Activated CD8-positive, alpha-beta memory T cell treated with anti-CD3 and anti-CD28 coated beads, Interleukin-2, amount 50 U/mL, for 4 hours (primary cell): Measurements from ENCODE around the gene MED27.
"Not testable (repeated sequence)": the region's sequence is repeated elsewhere in the genome, so short reads cannot be mapped to it uniquely, and the experiment has no call there.

Source experiments
- DNase-seq: peaks from one replicate; pipeline ENCODE4 v3.0.0-alpha.2; 2020

MED27 gene

GRCh38 chr9:132012704-132013357 lies 66.8 kb downstream of the MED27 start:
- DNase-seq = no peak

GRCh38 chr9:132011896-132012295 lies 67.8 kb downstream of the MED27 start:
- DNase-seq = no peak

DNA sequence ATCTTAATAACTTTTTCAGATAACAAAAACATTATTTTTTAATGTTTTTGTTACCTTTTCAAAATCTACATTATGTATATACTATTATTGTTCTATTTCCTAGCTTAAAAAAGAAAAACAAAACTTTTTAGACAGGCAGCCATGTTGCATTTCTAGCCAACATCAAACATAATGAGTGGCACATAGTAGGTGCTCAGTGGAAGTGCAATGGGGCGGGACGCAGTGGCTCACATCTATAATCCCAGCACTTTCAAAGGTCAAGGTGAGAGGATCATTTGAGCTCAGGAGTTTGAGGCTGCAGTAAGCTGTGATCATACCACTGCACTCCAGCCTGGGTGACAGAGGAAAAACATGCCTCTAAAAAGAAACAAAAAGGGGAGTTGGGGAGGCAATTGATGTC lies 68.4 kb downstream of the MED27 start:
- DNase-seq = no peak

- DNase-seq = not testable (repeated sequence)
Observed at GRCh38 chr9:132010201-132010600, 69.5 kb downstream of the MED27 start.

- DNase-seq = no peak
Observed at GRCh38 chr9:132008855-132009812, 70.5 kb downstream of the MED27 start.

DNA sequence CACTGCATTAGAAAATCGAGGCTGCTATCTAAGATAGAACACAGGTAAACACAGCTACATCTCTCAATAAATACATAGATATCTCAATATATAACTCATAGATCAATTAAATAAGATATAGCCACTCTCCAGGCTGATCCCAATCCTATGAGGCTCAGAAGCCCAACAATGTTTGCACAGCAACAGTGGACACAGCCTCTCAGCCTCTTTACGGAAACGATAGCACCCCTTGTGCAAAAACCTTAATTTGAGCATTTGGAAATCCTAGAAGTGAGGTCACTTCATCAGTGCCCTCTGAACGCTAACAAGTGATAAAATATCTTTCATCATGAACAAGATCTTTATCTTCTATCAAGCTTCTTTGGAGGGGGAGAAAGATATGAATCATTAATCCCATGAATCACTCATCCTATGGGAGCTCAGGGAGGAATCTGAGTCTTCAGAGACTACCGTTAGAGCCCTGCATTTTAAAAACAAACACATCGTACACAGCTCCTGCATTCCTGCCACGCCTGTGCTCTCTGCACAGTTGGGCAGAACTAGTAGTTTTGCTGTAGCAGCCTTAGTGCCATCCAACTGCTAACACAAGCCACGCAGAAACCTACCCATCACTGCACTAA lies 71.4 kb downstream of the MED27 start:
- no peak for DNase-seq

GRCh38 chr9:132007371-132008025 lies 72.2 kb downstream of the MED27 start:
- DNase-seq = no peak

- DNase-seq = no peak
Observed at GRCh38 chr9:132006677-132007370, 72.8 kb downstream of the MED27 start.

GRCh38 chr9:132005899-132006298 lies 73.8 kb downstream of the MED27 start:
- no peak for DNase-seq

GRCh38 chr9:132004323-132004722 lies 75.3 kb downstream of the MED27 start:
- no peak for DNase-seq

- DNase-seq = no peak
Observed at GRCh38 chr9:132003896-132004295, 75.8 kb downstream of the MED27 start.

- DNase-seq = no peak
Observed at GRCh38 chr9:132003319-132003704, 76.4 kb downstream of the MED27 start.

GRCh38 chr9:132002643-132003318 lies 76.9 kb downstream of the MED27 start:
- DNase-seq = no peak

DNA sequence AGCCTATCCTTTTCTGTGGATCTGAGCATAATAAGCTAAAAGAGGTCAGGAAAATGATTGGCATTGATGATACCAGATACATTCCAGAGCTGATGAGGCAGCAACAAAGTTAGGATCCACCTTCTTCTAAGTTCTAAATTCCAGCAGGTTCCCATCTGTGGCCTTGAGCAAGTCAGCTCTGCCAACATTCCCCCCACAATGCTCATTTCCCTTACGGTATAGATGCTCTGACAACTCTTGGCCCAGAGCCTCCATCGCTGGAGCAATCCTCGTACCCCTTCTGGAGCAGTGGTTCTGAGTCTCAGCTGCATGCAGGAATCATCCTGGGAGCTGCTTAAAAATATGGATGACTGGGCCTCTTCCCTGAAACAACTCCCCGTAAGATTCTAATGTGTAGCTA lies 78.1 kb downstream of the MED27 start:
- no peak for DNase-seq

DNA sequence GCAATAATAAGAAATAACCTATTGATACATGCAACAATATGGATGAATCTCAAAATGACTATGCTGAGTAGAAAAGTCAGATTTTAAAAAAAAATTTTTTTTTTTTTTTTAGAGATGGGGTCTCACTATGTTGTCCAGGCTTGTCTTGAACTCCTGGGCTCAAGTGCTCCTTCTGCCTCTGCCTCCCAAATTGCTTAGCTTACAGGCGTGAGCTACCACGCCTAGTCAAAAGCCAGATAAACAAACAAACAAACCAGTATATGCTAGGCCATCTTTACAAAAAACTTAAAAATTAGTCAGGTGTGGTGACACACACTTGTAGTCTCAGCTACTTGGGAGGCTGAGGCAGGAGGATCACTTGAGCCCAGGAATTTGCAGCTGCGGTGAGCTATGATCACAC lies 79.0 kb downstream of the MED27 start:
- no peak for DNase-seq

- no peak for DNase-seq
Observed at GRCh38 chr9:131999692-132000551, 79.7 kb downstream of the MED27 start.

- DNase-seq = no peak
Observed at GRCh38 chr9:131997779-131998178, 81.9 kb downstream of the MED27 start.

GRCh38 chr9:131997076-131997475 lies 82.6 kb downstream of the MED27 start:
- no peak for DNase-seq

DNA sequence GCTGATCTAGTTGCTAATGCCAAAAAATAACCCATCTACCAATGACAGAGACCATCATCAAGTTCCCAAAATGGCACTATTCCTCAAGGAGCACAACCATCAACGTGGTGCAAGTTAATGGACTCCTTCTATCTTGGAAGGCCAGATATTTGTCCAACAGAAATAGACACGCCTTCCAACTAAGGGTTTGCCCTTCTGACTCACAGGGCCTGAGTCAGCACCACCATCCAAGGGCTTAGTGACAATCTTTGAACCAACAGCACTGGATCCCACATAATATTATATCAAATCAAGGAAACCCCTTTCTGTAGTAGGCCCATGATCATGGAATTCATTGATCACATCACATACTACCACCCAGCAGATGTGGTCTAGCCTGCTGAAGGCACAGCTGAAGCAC lies 84.3 kb downstream of the MED27 start:
- no peak for DNase-seq

GRCh38 chr9:131994364-131995125 lies 85.1 kb downstream of the MED27 start:
- DNase-seq = no peak
